GM21526 (cell line): Measurements from ENCODE around the gene COL4A2.
"Not testable (repeated sequence)": the region's sequence is repeated elsewhere in the genome, so short reads cannot be mapped to it uniquely, and the experiment has no call there.

Source experiments
- ATAC-seq: cut with Tn5 transposase; IDR thresholded peaks from one replicate; pipeline ENCODE4 v1.9.1; 2021; ENCODE audit warnings: moderate library complexity; ENCODE audit not compliant: unreplicated experiment, low FRiP score

Gene COL4A2

GRCh38 chr13:110305544-110305943, 1.5 kb upstream of the COL4A2 start:
- no peak for ATAC-seq

GRCh38 chr13:110305949-110306339, 1.1 kb upstream of the COL4A2 start:
- no peak for ATAC-seq

- ATAC-seq, result no peak
Measured at GRCh38 chr13:110306340-110306959, 634 bp upstream of the COL4A2 start.

GRCh38 chr13:110307767-110308655, 927 bp downstream of the COL4A2 start:
- ATAC-seq, result no peak

- ATAC-seq, result no peak
Measured at GRCh38 chr13:110308656-110309359, 1.7 kb downstream of the COL4A2 start.

DNA sequence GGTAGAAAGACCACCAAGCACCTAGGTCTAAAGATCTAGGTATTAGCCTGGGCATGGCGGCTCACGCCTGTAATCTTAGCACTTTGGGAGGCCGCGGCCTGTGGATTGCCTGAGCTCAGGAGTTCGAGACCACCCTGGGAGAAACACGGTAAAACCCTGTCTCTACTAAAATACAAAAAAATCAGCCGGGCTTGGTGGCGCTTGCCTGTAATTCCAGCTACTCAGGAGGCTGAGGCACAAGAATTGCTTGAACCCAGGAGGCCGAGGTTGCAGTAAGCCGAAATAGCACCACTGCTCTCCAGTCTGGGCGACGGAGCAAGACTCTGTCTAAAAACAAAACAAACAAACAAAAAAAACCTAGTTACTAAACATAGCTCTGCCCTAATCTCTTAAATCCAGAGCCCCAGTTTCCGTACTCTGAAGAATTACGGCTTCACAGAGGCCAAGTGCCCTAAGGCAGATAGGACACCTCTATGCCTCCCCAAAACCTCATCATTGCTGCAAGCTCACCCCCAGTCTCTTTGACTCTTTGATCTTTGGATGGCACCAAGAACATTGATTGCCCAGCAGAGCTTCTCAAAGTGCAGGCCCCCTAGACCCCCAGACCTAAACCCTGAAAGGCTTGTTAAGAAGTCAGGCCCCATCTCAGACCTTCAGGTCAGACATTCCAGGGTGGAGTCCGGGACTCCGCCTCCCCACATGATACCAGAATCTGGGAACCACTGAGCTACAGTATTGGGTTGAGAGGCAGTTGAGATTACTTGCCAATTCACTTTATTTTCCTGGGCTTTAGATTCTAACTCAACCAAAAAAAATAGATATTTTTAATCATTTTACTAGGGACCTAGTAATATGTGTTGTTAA, 2.8 kb downstream of the COL4A2 start:
- ATAC-seq, result no peak

GRCh38 chr13:110310541-110311442, 3.7 kb downstream of the COL4A2 start:
- no peak for ATAC-seq

GRCh38 chr13:110311443-110312338, 4.6 kb downstream of the COL4A2 start:
- ATAC-seq, result no peak

DNA sequence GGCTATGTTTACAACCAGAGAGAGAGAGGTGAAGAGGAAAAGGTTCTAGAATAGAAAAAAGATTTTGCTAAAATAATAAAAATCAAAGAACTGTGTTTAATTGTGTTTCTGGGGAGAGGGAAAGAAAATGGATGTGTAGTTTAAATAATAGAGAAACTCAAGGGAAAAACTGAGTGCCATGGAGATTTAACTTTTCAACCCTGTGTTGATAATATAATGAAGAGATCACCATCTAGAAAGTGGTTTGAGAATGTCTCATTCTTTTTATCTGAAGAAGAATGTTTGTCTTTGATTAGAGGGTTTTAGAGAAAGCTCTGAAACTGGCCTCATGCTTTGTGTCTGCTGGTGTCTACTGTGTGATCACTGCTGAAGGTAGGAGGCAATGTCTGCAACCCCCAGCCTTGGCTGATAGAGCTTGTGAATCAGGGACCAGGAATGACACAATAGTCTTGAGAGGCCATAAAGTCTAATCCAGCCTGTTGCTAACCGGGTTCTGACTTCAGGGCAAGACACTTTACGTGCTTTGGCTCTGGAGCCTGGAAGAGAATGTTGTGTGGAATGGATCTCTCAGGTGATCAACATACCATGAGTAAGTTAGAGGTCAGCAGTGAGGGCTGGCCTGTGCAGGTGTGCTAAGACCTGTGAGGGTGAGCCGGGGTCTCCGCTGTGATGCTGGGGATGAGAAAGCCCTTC, 5.4 kb downstream of the COL4A2 start:
- ATAC-seq, result no peak

GRCh38 chr13:110313261-110313660, 6.2 kb downstream of the COL4A2 start:
- ATAC-seq, result not testable (repeated sequence)

DNA sequence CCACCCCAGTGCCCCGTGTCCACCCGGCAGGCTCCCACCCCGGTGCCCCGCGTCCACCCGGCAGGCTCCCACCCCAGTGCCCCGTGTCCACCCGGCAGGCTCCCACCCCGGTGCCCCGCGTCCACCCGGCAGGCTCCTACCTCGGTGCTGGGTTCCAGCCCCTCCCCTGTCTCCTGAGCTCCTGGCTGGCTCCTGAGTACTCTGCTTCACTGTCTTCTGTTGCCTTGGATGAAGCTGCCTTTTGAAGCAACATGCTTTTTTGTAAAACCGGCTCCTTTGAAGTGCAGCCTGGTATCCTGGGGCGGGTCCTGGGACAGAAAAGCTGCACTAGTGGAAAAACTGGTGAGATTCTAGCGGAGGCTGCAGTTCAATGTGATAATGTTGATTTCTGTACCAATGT, 6.6 kb downstream of the COL4A2 start:
- ATAC-seq, result not testable (repeated sequence)

GRCh38 chr13:110314516-110315245, 7.6 kb downstream of the COL4A2 start:
- no peak for ATAC-seq

DNA sequence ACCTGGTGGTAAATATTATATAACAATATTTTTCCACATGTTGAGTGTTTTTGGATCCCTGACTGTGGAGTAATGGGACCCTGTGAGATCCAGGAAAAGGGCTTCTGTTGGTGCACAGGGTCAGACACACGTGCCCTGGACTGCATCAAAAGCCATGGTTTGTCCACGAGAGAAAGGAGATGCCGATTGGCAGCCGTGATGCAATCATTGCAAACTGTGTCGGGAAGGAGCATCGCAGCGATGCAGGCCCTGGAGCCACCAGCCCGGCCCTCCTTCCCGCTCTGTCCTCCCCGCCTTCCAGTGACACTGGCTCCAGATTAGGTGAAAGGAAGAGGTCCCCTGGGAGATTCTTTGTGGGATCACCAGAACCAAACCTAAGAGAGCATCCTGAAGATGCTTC, 9.1 kb downstream of the COL4A2 start:
- ATAC-seq, result no peak

DNA sequence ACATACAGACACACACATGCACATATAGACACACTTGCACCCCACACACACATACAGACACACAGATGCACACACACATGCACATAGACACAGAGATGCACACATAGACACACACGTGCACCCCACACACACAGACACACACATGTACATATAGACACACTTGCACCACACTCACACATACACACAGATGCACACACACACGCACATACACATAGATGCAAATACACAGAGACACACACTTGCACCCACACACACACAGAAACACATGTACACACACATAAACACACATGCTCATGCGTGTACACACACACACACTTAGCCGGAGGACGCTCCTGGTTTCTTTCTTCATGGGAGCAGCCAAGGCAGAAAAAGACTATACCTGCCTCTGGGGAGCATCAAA, 10.0 kb downstream of the COL4A2 start:
- no peak for ATAC-seq

DNA sequence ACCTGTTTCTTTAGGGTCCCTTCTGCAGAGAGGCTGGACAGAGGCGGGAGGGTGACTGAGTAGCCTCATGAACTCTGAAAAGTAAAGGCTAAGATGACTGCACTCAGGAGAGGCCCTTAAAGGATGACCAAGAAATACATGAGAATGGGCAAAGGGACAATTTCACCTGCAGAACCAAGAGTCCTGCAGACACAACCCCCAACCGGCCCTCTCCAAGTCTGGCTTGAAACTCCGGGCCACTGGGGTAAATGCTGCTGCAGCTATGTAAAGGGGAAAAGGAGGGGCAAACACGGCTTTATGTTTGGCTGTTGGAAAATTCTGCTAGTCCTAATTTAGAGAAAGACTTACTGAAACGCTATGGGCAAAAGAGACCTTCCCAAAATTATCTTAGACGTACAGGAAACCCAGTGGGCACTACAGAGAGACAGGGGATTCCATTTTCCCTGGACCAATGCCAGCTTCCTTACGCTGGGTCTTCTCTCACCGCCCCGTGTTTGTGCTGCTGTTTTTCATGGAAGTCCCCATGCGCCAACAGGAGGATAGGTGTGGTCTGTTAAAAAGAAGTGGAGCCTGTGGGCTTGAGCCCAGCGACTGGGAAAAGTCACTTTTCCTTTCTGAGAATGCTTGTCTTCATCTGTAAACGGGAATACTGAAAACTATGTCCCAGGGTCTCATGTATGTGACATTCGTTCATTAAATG, 10.6 kb downstream of the COL4A2 start:
- no peak for ATAC-seq

GRCh38 chr13:110318920-110319319, 11.8 kb downstream of the COL4A2 start:
- ATAC-seq, result no peak

DNA sequence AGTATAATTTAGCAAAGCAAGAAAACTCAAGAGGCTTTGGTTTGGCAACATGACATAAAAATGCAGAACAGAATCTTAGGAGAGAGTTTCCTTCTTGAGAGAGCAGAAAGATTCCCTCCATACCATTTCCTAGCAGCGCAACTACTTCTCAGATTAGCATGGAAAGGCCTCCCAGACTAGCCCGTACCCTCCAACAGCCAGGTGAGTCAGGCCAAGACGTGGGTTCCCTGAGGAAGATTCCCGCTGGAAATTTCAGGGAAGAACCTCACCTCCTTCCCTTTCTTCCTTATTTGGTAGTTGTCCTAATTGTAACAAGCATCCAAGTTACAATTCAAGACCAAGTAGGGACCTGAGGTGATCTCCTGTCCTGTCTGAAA, 12.3 kb downstream of the COL4A2 start:
- no peak for ATAC-seq
